Measurements from ENCODE around the gene SLC35F3.

The SLC35F3 gene

DNA sequence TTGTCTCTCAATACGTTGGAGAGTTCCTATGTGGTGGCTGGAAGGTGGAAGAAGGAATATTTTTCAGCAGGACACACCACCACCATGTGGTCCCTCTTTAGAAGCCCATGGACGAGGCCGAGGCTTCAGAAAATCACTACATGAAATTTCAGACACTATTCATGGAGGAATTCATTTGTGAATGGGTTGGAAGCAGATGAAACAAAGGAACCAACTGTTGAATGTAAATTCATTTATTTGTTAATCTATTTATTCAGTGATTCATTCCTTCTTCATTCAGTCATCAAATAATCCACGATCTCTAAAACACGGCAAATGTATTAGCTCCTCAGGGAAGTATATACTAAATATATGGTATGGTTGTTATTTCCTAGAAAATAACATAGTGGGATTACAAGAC lies 12.2 kb downstream of the SLC35F3 start:
- FAIRE-seq (no peak), DNase-seq (ENCODE audit: insufficient read length) (no peak)
- TF ChIP-seq POLR2AphosphoS5 (IDR thresholded peaks at IDR 0.05; ENCODE audit: low read depth, low read length) = no peak
- no peak for TF ChIP-seq TAF1 (IDR thresholded peaks at IDR 0.05; ENCODE audit: borderline replicate concordance, low read depth, low read length)

GRCh38 chr1:233919786-233920185 lies 15.3 kb downstream of the SLC35F3 start:
- no peak for DNase-seq (ENCODE audit: insufficient read length)
- TF ChIP-seq TAF1 (IDR thresholded peaks at IDR 0.05; ENCODE audit: borderline replicate concordance, low read depth, low read length) (no peak), POLR2A (IDR thresholded peaks at IDR 0.05; ENCODE audit: low read depth, low read length) (no peak), POLR2AphosphoS5 (IDR thresholded peaks at IDR 0.05; ENCODE audit: low read depth, low read length) (no peak)
- FAIRE-seq = no peak

GRCh38 chr1:233928123-233928522 lies 23.6 kb downstream of the SLC35F3 start:
- no peak for FAIRE-seq
- no peak for TF ChIP-seq POLR2A (IDR thresholded peaks at IDR 0.05; ENCODE audit: low read depth, low read length)
- no peak for TF ChIP-seq TAF1 (IDR thresholded peaks at IDR 0.05; ENCODE audit: borderline replicate concordance, low read depth, low read length)
- no peak for TF ChIP-seq POLR2AphosphoS5 (IDR thresholded peaks at IDR 0.05; ENCODE audit: low read depth, low read length)
- no peak for DNase-seq (ENCODE audit: insufficient read length)

DNA sequence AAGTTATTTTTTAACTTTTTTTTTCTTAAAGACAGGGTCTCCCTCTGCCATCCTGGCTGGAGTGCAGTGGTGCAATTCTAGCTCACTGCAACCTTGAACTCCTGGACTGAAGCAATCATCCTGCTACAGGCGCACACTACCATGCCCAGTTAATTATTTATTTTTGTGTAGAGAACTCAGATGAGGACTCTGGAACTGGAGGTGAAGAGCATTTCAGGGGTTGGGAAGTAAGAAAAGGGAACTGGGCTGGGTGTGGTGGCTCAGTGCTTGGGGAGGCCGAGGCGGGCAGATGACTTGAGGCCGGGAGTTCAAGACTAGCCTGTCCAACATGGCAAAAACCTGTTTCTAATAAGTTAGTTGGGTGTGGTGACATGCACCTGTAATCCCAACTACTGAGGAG lies 28.9 kb downstream of the SLC35F3 start:
- DNase-seq (ENCODE audit: insufficient read length) = no peak
- FAIRE-seq = no peak
- no peak for TF ChIP-seq POLR2AphosphoS5 (IDR thresholded peaks at IDR 0.05; ENCODE audit: low read depth, low read length)
- no peak for TF ChIP-seq TAF1 (IDR thresholded peaks at IDR 0.05; ENCODE audit: borderline replicate concordance, low read depth, low read length)
- no peak for TF ChIP-seq POLR2A (IDR thresholded peaks at IDR 0.05; ENCODE audit: low read depth, low read length)

- no peak for DNase-seq (ENCODE audit: insufficient read length)
- no peak for FAIRE-seq
- TF ChIP-seq POLR2AphosphoS5 (IDR thresholded peaks at IDR 0.05; ENCODE audit: low read depth, low read length) = no peak
- no peak for TF ChIP-seq POLR2A (IDR thresholded peaks at IDR 0.05; ENCODE audit: low read depth, low read length)
- no peak for TF ChIP-seq TAF1 (IDR thresholded peaks at IDR 0.05; ENCODE audit: borderline replicate concordance, low read depth, low read length)
Observed at GRCh38 chr1:233935297-233935868, 30.9 kb downstream of the SLC35F3 start.

DNA sequence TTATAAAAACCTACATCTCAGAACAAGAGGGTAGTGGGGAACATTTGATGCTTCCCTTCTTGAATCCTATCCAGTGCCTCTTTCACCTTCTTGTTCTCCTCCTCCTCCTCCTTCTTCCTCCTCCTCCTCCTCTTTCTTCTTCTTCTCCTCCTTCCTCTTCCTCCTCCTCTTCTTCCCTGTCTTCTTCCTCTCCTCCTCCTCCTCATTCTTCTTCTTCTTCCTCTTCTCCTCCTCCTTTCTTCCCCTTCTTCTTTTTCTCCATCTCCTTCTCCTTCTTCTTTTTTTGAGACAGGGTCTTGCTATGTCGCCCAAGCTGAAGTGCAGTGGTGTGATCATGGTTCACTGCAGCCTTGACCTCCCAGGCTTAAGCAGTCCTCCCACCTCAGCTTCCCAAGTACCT lies 31.9 kb downstream of the SLC35F3 start:
- no peak for DNase-seq (ENCODE audit: insufficient read length)
- TF ChIP-seq TAF1 (IDR thresholded peaks at IDR 0.05; ENCODE audit: borderline replicate concordance, low read depth, low read length) (no peak), POLR2A (IDR thresholded peaks at IDR 0.05; ENCODE audit: low read depth, low read length) (no peak), POLR2AphosphoS5 (IDR thresholded peaks at IDR 0.05; ENCODE audit: low read depth, low read length) (no peak)
- FAIRE-seq = no peak

GRCh38 chr1:233936842-233937241 lies 32.4 kb downstream of the SLC35F3 start:
- no peak for DNase-seq (ENCODE audit: insufficient read length)
- FAIRE-seq = no peak
- TF ChIP-seq POLR2A (IDR thresholded peaks at IDR 0.05; ENCODE audit: low read depth, low read length) (no peak), POLR2AphosphoS5 (IDR thresholded peaks at IDR 0.05; ENCODE audit: low read depth, low read length) (no peak), TAF1 (IDR thresholded peaks at IDR 0.05; ENCODE audit: borderline replicate concordance, low read depth, low read length) (no peak)

DNA sequence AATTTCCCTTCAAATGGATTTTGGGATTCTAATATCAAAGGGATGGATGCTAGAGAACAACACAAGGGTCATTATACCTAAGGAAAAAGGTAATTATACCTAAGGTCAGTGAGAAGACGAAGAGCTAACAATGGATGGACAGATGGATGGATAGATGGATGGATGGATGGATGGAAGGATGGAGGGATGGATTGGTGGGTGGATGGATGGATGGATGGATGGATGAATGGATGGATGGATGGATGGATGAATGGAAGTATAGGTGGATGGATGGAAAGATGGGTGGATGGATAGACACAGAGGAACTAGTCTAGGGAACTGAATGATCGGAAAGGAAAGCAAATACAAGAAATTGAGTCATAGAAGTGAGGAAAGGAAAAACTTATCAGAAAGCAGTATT lies 34.0 kb downstream of the SLC35F3 start:
- DNase-seq (ENCODE audit: insufficient read length) (no peak), FAIRE-seq (no peak)
- no peak for TF ChIP-seq POLR2AphosphoS5 (IDR thresholded peaks at IDR 0.05; ENCODE audit: low read depth, low read length)
- TF ChIP-seq POLR2A (IDR thresholded peaks at IDR 0.05; ENCODE audit: low read depth, low read length) = no peak
- TF ChIP-seq TAF1 (IDR thresholded peaks at IDR 0.05; ENCODE audit: borderline replicate concordance, low read depth, low read length) = no peak

DNA sequence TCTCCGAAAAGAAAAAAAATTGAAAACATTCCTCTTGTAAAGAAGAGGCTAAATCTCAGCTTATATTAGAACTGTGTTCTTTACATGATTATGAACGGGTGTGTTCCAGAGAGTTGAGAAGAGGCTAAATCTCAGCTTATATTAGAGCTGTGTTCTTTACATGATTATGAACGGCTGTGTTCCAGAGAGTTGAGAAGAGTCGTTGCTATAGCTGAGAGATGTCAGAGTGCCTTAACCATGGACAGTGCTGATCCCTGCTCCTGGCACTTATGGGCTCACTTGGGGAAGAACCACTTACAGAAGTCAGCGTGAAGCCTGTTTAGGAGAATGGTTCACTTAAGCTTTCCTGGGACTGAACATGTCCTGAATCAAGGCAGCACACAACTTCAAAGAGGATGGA lies 35.0 kb downstream of the SLC35F3 start:
- FAIRE-seq (no peak), DNase-seq (ENCODE audit: insufficient read length) (no peak)
- TF ChIP-seq TAF1 (IDR thresholded peaks at IDR 0.05; ENCODE audit: borderline replicate concordance, low read depth, low read length) (no peak), POLR2A (IDR thresholded peaks at IDR 0.05; ENCODE audit: low read depth, low read length) (no peak), POLR2AphosphoS5 (IDR thresholded peaks at IDR 0.05; ENCODE audit: low read depth, low read length) (no peak)

DNA sequence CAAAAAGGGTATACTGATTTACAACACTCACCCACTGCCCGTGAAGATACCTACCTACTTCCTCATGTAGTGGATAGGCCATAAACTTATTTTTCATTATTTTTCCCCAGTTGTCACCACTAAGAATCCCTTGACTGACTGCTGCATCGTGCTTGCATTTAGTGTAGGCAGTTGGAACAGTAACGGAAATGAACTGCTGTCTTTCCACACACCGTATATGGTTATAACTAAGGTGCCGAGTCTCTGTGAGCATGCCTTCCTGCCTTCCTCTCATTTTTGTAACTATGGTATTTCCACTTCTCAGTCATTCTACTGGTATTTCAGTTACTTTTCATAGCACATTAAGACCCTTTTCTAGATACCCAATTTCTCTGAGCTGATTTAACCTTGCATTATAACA lies 36.4 kb downstream of the SLC35F3 start:
- FAIRE-seq = no peak
- TF ChIP-seq POLR2AphosphoS5 (IDR thresholded peaks at IDR 0.05; ENCODE audit: low read depth, low read length) = no peak
- TF ChIP-seq TAF1 (IDR thresholded peaks at IDR 0.05; ENCODE audit: borderline replicate concordance, low read depth, low read length) = no peak
- TF ChIP-seq POLR2A (IDR thresholded peaks at IDR 0.05; ENCODE audit: low read depth, low read length) = no peak
- DNase-seq (ENCODE audit: insufficient read length) = no peak

DNA sequence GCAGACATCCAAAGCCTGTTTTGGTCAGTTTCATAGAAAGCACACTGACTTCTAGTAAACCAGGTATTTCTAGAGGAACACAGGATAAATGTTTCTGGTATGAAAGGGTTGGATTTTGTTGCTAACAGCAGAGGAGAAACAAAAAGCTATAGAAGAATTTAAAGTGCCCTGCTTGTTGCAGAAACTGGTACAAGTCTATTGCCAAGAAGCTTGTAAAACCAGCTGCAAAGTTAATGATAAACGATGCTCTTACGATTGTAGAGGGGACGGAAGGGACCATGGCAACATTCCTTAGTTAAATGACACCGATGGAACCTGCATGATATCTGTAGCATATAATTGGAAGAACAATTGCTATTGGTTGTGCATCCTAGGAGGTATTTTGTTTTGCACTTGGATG lies 40.1 kb downstream of the SLC35F3 start:
- TF ChIP-seq POLR2A (IDR thresholded peaks at IDR 0.05; ENCODE audit: low read depth, low read length) (no peak), TAF1 (IDR thresholded peaks at IDR 0.05; ENCODE audit: borderline replicate concordance, low read depth, low read length) (no peak), POLR2AphosphoS5 (IDR thresholded peaks at IDR 0.05; ENCODE audit: low read depth, low read length) (no peak)
- DNase-seq (ENCODE audit: insufficient read length) (no peak), FAIRE-seq (no peak)

- TF ChIP-seq POLR2AphosphoS5 (IDR thresholded peaks at IDR 0.05; ENCODE audit: low read depth, low read length) = no peak
- TF ChIP-seq TAF1 (IDR thresholded peaks at IDR 0.05; ENCODE audit: borderline replicate concordance, low read depth, low read length) = no peak
- TF ChIP-seq POLR2A (IDR thresholded peaks at IDR 0.05; ENCODE audit: low read depth, low read length) = no peak
- DNase-seq (ENCODE audit: insufficient read length) (no peak), FAIRE-seq (no peak)
Observed at GRCh38 chr1:233945573-233945972, 41.1 kb downstream of the SLC35F3 start.

GRCh38 chr1:233945979-233946378 lies 41.5 kb downstream of the SLC35F3 start:
- no peak for DNase-seq (ENCODE audit: insufficient read length)
- FAIRE-seq = no peak
- TF ChIP-seq POLR2AphosphoS5 (IDR thresholded peaks at IDR 0.05; ENCODE audit: low read depth, low read length) (no peak), TAF1 (IDR thresholded peaks at IDR 0.05; ENCODE audit: borderline replicate concordance, low read depth, low read length) (no peak), POLR2A (IDR thresholded peaks at IDR 0.05; ENCODE audit: low read depth, low read length) (no peak)
